GM13976 (cell line): ENCODE measurements around the gene THBS4.

Source experiments
- DNase-seq: peaks from one replicate; pipeline ENCODE4 v3.0.0; 2012; ENCODE audit warnings: low spot score
- CTCF ChIP-seq: IDR thresholded peaks from 2 replicates; pipeline ENCODE4 v1.5.1; 2012; ENCODE audit warnings: borderline replicate concordance, mild to moderate bottlenecking; ENCODE audit not compliant: insufficient read depth; ENCODE audit errors: extremely low read depth, missing control alignments, control extremely low read depth
- in situ Hi-C: fragments of 300-500 bp; cut with MboI; formaldehyde crosslinking; loops from one replicate; pipeline ENCODE4 v1.12.0; 2022; ENCODE audit warnings: low sequenced_read_pairs, mixed read lengths, inconsistent platforms; ENCODE audit not compliant: unreplicated experiment

The THBS4 gene

DNA sequence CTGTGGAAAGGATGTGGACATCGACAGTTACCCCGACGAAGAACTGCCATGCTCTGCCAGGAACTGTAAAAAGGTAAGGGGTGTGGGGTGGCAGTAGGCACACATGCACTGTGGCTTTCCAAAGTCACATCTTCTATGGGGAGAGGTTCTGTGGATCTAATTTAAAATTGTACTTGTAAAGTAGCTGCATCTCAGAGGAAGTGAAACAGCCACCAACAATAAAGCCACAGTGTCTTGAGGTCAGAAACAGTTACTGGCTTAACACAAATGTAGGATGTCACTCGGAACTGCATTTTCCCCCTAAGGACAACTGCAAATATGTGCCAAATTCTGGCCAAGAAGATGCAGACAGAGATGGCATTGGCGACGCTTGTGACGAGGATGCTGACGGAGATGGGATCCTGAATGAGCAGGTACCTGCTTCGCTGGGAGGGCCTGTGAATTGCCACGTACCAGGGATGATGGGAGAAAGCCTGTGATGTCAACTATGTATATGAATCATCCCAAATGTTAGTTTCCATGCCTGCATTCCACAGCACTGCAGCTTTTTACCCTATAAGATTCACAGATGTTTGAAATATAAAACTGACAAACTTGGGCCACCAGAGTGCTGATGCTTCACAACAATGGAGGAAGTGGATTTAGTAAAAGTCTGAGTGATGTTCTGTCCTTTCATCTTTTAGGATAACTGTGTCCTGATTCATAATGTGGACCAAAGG, 35.3 kb downstream of the THBS4 start:
- in situ Hi-C loops, result no loop called here
- no peak for DNase-seq
- no peak for TF ChIP-seq CTCF

DNA sequence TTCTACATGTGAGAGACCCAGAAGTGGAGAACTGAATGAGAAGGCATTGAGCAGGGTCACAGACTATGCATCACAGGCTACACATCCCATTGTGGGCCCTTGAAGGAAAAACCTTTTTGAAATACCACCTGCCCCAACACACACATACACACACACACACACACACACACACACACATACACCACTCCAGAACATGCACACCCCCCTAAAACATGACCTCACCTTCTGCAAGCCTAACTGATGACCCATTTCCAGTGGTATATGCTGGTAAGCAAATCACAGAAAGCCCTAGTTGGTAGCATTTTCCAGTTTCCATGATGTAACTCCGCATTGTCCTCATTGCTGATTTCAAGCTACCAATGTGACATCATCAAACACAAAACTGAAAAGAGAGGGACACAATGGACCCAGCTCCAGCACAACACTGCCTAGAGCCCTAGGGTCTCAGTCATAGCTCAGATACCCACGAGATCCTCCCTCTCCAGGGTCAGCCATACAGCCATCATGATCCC, 36.4 kb downstream of the THBS4 start:
- DNase-seq, result no peak
- in situ Hi-C loops, result no loop called here
- no peak for TF ChIP-seq CTCF

- in situ Hi-C loops, result no loop called here
- DNase-seq, result no peak
- no peak for TF ChIP-seq CTCF
Measured at GRCh38 chr5:80072103-80073073, 37.2 kb downstream of the THBS4 start.

GRCh38 chr5:80076131-80077050, 41.2 kb downstream of the THBS4 start:
- in situ Hi-C loops, result no loop called here
- no peak for TF ChIP-seq CTCF
- no peak for DNase-seq

GRCh38 chr5:80077051-80077714, 42.0 kb downstream of the THBS4 start:
- no peak for TF ChIP-seq CTCF
- DNase-seq, result no peak
- in situ Hi-C loops, result no loop called here
